ENCODE results near the gene B3GALT4.

DNA sequence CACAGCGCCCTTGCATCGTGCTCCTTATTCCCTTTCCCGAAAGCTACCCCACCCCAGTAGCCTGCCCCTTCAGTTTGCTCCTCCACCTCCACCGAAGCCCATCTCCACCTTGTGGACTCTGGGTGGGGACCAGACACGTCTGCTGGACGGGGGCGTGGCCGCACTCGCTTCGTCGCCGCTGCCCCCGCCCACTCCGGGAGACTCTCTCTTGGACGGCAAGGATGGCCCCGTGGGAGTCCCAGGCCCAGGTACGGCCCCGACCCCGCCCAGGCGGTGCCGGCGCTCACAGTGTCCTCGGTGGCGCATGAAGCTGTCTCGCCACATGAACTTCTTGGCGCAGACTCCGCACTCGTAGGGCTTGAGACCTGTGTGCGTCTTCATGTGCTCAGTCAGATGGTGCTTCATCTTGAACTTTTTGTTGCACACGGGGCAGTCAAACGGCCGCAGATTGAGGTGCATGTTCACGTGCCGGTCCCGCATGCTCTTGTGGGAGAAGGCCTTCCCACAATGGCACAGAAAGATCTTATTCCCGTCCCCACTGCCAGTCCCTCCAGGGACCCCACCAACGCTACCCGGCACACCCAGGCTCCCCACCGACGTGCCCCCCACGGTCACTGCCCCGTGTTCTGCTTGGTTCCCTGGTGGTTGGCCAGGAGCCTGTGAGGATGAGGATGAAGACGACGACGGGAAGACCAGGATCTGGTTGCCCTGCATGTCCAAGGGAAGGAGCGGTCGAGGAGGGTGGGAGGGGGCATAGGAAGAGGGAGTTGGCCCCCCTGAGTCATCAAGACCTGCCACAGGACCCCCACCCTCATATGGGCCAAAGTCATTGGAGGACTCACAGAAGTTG is 38.2 kb downstream of the B3GALT4 start:
- TF ChIP-seq, protein P1, sequence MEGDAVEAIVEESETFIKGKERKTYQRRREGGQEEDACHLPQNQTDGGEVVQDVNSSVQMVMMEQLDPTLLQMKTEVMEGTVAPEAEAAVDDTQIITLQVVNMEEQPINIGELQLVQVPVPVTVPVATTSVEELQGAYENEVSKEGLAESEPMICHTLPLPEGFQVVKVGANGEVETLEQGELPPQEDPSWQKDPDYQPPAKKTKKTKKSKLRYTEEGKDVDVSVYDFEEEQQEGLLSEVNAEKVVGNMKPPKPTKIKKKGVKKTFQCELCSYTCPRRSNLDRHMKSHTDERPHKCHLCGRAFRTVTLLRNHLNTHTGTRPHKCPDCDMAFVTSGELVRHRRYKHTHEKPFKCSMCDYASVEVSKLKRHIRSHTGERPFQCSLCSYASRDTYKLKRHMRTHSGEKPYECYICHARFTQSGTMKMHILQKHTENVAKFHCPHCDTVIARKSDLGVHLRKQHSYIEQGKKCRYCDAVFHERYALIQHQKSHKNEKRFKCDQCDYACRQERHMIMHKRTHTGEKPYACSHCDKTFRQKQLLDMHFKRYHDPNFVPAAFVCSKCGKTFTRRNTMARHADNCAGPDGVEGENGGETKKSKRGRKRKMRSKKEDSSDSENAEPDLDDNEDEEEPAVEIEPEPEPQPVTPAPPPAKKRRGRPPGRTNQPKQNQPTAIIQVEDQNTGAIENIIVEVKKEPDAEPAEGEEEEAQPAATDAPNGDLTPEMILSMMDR (IDR thresholded peaks at IDR 0.05; ENCODE audit: low read length): no peak
- TF ChIP-seq EZH2 (IDR thresholded peaks at IDR 0.05; ENCODE audit: borderline replicate concordance, low read length): no peak
